GM19468 (cell line): ENCODE measurements around the gene HASPIN.
"Not testable (repeated sequence)": the region's sequence is repeated elsewhere in the genome, so short reads cannot be mapped to it uniquely, and the experiment has no call there.

Experiments used
- ATAC-seq: cut with Tn5 transposase; IDR thresholded peaks from one replicate; pipeline ENCODE4 v1.9.1; 2021; ENCODE audit warnings: mild to moderate bottlenecking, moderate library complexity, moderate number of reproducible peaks; ENCODE audit not compliant: unreplicated experiment; ENCODE audit errors: extremely low read depth

HASPIN gene

DNA sequence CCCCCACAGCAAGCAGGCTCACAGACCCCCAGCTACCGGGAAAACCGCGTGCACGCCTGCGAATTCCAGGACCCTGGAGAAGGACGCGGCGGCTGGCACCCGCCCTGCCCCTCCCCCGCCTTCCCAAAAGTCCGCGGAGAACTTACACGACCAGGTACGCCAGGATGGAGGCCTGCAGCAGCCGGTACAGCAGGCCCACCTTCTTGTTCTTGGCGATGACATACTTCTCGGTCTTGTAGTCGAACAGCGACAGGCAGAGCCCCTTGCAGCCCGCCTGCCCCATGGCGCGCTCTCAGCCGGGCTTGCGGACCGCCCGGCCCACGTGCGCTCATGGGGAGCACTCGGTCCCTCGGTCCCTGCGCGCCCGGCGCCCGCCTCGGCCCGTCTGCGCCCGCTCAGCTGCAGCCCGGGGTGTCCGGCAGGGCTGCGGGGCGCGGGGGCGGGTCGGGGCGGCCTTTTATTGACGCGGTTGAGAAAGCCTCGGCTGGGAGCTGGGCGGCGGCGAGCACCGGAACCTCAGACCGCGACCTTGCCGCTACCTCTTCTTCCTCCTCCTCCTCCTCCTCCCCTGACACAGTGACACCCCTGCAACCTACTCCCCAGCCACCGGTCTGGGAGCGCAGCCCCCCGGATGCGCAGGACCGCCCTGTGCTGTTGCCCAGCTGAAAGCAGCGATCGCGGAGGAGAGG is 27.8 kb upstream of the HASPIN start, which contains the start of gene P2RX5:
Gene P2RX5 (minus strand): TSS at position 433 of the 689 bp plus-strand sequence. CDS start 150 bp downstream, at position 283.
- ATAC-seq: no peak

DNA sequence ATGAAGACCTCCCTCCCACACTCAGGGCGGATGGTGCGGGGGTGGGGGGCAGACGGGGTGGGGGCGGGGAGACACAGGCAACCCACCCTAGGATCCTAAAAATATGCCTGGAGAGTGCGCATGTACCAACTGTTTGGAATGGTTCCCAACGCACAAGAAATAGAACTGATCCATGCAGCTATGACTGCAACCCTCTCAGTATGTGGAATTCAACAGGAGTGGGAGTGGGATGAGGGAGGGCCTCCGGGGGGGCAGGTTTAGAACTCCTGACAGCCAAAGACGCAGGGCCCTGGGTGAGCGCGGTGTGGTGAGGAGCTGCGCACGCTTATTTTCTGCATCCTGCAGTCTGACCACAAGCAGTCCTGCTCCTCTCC is 26.6 kb upstream of the HASPIN start:
- no peak for ATAC-seq

DNA sequence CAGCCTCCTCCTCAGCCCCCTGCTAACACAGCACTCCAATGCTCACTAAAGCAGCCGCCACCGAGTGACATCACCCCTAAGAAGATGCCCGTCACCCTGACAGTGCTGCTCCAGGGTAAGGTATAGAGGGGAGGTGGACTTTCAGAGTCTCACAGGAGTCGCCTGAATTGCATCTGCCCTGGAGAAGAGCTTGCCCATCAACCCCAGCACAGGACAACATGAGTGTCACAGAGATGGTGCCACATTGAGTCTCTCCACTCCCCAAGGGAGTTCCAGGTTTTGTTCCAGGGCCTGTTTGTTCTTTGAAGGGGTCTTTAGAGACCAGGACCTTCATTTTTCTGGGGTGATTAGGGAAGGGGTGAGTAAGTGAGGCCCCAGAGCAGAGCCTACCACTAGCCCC is 25.6 kb upstream of the HASPIN start:
- ATAC-seq: no peak

DNA sequence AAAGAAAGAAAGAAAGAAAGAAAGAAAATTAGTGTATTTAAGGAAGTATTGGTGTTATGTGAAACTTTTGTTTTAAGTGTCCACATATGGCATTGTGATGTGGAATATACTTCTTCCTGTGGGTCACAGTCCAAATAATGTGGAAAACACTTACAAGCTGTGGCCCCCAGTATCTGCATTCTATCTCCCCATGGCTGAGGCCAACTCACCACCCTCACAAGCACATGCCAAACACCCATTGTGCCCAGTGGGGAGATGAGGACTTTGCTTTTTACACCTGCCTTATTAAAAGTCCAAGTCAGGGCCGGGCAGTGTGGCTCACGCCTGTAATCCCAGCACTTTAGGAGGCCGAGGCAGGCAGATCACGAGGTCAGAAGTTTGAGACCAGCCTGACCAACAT is 23.8 kb upstream of the HASPIN start:
- no peak for ATAC-seq

DNA sequence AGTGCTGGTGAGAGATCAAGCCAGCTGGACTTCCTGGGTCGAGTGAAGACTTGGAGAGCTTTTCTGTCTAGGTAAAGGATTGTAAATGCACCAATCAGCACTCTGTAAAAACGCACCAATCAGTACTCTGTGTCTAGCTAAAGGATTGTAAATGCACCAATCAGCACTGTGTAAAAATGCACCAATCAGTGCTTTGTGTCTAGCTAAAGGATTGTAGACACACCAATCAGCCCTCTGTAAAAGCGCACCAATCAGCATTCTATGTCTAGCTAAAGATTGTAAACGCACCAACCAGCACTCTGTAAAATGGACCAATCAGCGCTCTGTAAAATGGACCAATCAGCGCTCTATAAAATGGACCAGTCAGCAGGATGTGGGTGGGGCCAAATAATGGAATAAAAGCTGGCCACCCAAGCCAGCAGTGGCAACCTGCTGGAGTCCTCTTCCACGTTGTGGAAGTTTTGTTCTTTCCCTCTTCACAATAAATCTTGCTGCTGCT is 21.6 kb upstream of the HASPIN start:
- not testable (repeated sequence) for ATAC-seq

DNA sequence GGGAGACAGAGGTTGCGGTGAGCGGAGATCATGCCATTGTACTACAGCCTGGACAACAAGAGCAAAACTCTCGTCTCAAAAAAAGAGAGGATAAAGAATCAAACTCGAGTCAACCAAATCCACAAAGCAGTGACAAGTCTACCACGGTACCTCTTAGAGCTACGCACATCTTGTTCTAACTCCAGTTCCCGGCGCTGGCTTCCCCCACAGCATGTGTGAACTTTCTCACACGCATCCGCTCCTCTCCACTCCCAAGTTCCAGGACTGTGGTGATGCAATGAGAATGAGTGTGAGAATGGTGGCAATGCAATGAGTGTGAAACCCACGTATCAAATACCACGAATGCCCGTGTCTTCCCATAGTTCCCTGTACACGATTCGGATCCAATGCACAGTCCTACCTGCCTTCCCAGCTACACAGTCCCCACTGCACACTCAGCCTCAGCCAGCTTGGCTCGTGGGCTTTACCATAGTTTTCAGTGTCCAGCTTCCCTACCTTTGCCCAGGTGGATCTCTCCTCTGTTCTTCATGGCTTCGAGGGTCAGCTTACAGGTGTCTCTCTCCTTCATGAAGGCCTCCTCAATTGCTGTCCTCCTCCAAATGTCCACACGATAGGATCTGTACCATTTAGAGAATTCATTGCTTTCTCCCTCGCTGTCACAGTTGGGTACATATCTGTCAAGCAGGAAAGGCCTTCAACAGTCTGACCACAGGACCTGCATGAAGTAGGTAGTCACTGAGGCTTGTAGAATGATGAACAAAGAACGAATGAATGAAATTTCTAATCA is 18.6 kb upstream of the HASPIN start:
- ATAC-seq: no peak

DNA sequence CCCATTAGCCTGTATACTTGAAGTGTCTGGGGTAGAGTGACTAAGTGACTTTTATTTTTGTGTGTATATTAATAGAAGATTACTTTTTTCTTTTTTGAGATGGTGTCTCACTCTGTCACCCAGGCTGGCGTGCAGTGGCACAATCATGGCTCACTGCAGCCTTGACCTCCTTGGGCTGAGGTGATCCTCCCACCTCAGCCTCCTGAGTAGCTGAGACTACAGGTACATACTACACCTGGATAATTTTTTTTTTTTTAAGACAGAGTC is 18.1 kb upstream of the HASPIN start:
- ATAC-seq: not testable (repeated sequence)

DNA sequence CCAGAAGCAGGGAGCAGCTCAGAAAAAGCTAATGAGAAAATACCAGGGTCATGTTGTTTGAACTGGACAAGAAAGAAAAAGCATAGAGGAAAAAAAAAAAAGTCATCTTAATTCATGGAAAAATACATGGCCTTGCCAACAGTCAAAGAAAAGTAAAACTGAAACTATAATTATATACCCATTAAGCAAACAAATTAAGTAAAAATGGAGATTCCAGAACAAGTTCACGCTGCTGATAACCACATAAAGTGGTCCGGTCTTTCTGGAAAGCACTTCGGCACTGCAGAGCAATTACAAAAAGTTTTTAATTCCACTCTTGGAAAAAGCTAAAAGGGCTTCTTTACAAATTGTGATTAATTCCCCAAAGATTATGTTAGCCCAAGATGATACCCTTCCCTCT is 15.3 kb upstream of the HASPIN start:
- ATAC-seq: no peak

DNA sequence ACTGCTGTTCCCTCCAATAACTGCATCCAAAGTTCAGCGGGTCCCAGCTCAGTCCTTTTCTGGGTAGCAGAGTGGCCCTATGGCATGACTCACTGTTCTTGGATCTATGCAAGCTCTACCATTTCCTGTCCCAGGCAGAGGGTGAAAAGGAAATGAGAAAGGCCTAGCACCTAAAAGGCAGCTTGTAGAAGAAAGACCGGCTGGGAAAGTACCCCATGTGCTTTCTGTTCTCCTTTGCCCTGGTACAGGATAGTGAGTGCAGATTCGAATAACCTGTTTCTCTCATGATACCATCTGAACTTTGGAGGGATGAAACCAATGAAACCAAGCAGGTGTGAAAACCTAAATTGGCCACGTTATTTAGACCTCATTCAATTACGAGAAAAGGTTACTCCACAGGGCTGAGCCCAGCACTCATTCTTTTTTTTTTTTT is 12.7 kb upstream of the HASPIN start:
- peak; percentile 93 for ATAC-seq

DNA sequence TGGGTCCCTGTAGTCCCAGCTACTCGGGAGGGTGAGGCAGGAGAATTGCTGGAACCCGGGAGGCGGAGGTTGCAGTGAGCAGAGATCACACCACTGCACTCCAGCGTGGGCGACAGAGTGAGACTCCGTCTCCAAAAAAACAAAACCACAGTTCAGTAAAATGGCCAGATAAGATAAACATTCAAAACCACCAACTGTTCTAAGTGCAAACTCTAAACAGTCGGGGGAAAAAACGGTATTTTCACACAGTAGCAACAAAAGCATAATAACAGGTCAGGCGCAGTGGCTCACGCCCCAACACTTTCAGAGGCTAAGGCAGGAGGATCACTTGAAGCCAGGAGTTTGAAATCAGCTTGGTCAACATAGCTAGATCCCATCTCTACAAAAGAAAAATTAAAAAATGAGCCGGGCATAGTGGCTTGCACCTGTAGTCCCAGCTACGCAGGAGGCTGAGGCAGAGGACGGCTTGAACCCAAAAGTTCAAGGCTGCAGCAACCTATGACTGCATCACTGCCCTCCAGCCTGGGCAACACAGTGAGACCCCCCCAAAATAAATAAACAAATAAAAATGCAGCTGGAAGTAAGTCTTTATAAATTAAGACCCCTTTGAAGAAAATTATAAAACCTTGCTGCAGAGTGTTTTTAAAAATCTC is 10.8 kb upstream of the HASPIN start:
- ATAC-seq: no peak

DNA sequence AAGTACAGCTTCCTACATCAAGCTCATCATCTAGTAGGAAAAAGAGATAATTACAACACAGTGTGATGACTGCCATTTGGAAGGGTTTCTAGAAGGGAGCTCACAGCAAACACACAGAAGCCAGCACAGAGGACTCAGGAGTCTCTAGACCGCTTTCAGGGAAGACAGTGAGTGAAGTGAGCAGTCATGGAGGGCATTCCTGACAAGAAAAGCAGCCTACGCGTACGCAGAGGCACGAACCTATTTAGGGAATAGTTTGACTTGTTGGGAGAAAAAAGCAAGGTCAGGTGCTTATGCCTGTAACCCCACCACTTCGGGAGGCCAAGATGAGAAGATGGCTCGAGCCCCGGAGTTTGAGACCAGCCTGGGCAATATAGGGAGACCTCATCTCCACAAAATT is 8.4 kb upstream of the HASPIN start:
- ATAC-seq: no peak

DNA sequence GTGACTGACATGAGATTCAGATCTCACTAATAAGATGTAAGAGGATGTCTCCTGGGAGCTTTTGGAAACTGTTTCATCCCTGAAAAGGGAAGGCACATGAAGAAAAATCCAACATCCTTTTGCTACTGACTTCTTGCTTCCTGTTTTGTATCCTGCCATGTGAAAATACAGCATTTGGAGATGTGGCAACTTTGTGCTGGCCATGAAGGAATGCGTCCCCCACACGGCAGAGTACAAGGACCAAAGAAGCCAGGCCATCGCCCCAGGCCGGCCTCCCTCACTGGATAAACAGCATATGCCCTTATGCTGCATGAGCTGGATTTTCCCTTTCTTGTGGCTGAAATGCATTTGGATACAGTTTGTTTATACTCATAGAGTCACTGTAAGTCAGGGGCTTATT is 5.5 kb upstream of the HASPIN start:
- no peak for ATAC-seq

DNA sequence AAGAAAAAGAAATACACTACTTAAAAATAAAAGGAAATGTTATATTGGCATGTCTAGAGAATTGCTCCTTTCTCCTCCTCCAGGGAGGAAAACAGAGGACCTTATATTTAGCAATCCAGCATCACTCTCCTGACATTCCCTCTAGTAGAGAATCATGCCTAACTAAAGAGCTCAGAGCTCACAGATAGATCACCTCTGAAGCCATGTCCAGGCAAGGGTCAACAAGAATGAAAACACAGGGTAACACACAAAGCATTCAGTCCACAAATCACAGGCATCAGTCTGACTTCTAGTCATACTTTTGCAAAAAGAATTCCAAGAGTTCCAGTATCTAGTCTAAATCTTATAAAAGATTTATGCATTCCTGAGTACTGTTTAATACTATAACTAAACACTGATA is 4.4 kb upstream of the HASPIN start:
- no peak for ATAC-seq

DNA sequence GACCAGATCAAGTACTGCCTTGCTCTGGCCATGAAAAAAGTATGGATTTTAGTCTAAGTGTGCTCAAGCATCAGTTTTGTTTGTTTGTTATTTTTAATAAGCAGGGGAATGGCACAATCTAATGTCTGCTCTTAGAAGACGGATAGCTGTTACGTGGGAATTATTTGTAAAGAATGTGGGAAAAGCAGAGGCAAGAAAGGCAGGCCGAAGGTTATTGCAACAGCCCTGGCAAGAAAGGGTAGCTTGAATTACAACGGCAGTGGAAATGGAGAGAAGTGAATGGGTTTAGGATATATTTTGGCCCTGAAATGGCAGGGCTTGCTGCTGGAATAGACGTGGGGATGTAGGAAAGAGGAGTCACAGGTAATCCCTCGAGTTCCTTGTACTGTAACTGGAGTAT is 987 bp upstream of the HASPIN start:
- no peak for ATAC-seq

DNA sequence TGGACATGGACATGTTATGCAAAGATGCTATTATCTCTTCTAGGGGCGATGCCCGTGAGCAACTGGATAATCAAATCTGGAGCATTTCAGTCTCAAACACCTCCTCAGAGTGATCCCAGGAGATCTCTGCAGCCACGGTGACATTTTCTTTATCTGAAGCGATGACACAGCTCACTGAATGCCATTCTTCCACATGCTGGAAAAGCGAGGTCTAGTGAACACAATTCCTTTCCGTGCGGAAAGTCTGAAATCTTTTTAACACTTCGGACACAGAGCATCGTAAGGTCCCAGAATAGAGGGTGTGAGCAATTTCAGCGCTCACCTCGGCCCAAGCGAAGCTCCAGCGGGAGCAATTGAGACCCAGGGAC is 531 bp upstream of the HASPIN start:
- no peak for ATAC-seq

DNA sequence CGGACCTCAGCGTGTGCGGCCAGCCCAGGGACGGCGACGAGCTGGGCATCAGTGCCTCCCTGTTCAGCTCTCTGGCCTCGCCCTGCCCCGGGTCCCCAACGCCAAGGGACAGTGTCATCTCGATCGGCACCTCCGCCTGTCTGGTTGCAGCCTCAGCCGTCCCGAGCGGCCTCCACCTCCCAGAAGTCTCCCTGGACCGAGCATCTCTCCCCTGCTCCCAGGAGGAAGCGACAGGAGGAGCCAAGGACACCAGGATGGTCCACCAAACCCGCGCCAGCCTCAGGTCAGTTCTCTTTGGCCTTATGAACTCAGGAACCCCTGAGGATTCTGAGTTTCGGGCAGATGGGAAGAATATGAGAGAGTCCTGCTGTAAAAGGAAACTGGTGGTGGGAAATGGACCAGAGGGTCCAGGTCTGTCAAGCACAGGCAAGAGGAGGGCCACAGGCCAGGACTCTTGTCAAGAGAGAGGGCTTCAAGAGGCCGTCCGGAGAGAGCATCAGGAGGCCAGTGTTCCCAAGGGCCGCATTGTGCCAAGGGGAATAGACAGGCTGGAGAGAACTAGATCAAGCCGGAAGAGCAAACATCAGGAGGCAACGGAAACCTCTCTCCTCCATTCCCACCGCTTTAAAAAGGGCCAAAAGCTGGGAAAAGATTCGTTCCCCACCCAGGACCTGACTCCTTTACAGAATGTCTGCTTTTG is 825 bp downstream of the HASPIN start:
- ATAC-seq: no peak

DNA sequence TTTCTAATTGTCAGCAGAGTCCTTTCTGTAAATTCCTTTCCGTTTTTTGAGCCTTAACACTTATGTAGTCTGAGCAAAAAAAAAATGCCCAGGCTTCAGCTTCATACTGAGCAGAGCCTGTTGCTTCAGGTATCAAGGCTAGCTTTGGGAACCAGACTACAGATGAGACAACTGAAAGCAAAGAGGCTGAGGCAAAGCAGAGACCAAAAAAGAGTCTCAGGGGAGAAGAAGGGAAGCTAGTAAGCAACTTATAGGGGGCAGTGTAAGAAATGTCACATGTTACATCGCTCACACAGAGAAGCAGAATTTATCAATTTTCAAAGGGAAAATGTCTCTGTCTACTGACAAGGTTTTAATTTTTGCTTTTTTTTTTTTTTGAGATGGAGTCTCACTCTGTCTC is 3.3 kb downstream of the HASPIN start:
- no peak for ATAC-seq

DNA sequence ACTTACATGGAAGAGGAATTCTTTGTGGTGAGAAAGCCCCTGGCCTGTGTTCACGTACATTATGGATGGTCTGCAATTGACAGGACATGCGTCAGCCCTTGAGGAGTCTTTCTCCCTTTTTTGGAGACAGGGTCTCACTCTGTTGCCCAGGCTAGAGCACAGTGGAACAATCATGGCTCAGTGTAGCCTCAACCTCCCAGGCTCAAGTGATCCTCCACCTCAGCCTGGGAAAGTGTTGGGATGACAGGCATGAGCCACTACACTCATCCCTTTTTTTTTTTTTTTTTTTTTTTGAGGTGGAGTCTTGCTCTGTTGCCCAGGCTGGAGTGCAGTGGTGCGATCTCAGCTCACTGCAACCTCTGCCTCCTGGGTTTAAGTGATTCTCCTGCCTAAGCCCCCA is 4.4 kb downstream of the HASPIN start:
- ATAC-seq: not testable (repeated sequence)

DNA sequence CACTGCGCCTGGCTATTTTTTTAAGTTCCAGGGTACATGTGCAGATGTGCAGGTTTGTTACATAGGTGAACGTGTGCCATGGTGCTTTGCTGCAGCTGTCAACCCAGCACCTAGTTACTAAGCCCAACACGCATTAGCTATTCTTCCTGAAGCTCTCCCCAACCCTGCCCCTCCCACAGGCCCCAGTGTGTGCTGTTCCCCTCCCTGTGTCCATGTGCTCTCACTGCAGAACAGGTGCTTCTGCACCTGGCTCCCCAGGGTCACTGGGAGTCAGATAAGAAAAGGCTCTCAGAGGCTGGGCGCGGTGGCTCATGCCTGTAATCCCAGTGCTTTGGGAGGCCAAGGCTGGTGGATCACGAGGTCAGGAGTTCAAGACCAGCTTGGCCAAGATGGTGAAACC is 6.2 kb downstream of the HASPIN start:
- no peak for ATAC-seq

DNA sequence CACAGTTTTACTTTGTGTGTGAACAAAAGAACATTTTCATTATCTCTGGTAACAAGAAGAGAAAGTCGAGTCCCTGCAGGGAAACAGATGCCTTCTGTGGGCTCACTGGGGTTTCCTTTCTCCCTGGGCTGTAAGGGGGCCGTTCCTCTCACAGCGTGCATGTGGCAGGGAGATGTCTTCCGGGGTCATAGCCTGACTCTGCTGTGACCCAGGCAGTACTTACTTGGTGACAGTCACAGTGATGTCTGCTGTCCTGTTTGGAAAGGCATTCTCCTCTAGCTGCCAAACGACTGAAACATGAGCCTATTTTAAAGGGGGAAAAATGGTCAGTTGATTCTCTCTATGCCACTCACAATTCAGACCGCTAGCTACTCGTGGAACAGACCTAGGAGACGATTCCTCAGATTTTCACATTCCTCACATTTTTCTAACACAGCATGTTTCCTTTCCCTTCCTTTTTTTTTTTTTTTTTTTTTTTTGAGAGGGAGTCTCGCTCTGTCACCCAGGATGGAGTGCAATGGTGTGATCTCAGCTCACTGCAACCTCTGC is 7.3 kb downstream of the HASPIN start:
- no peak for ATAC-seq

DNA sequence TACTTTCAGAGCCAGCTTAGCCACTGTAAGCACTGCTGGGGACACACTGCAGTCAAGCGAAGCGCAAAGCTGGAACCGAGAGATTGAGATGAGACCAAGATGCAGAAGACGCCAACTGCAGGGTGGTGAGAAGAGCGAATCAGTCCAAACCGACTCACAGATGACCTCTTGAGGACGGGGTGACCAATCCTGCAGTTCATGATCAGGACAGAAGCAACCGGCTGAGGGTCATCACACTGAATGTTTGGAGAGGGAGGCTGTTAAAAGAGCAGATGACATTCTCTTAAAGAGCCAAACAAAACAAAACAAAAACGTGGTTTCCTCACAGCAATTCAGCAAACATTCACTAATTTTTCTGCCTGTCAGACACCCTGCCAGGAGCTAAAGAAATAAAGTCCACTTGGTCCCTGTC is 8.5 kb downstream of the HASPIN start:
- ATAC-seq: no peak
